Activated CD4-positive, alpha-beta T cell treated with anti-CD3 and anti-CD28 coated beads, Interleukin-2, amount 10 ng/mL, durations not matched to agents 24 days and 14 days (primary cell): Measurements from ENCODE around the gene DGKQ. TPM values are rescaled to one million over a fixed set of nuclear protein-coding genes. Genes with fewer than 3 reads are reported as not detected.
"Not testable (repeated sequence)": the region's sequence is repeated elsewhere in the genome, so short reads cannot be mapped to it uniquely, and the experiment has no call there.

Experiments
- DNase-seq: peaks from one replicate; pipeline ENCODE4 v3.0.0; 2022
- H3K27ac Mint-ChIP-seq: one replicate; pipeline ENCODE4 v1.8.0; 2022; ENCODE audit warnings: mild to moderate bottlenecking, mixed read lengths
- H3K27me3 Mint-ChIP-seq: one replicate; pipeline ENCODE4 v1.8.0; 2022; ENCODE audit warnings: mixed read lengths
- H3K36me3 Mint-ChIP-seq: one replicate; pipeline ENCODE4 v1.8.0; 2022; ENCODE audit warnings: low read depth, mild to moderate bottlenecking, mixed read lengths
- H3K4me1 Mint-ChIP-seq: one replicate; pipeline ENCODE4 v1.8.0; 2021; ENCODE audit warnings: mixed read lengths
- H3K4me3 Mint-ChIP-seq: one replicate; pipeline ENCODE4 v1.8.0; 2022; ENCODE audit warnings: mild to moderate bottlenecking, moderate library complexity, mixed read lengths
- H3K9me3 Mint-ChIP-seq: one replicate; pipeline ENCODE4 v1.8.0; 2021; ENCODE audit warnings: mixed read lengths
- intact Hi-C: fragments of 100-400 bp; cut with micrococcal nuclease; formaldehyde crosslinking; loops from one replicate; pipeline ENCODE4 v1.15.1; 2023
- total RNA-seq: library from RNA; stranded (reverse); gene quantifications from 2 replicates; pipeline ENCODE4 v1.2.3, GENCODE V29; 2022

DGKQ gene
- total RNA-seq, 1 donor from 2014 or later, result 15.2 TPM

DNA sequence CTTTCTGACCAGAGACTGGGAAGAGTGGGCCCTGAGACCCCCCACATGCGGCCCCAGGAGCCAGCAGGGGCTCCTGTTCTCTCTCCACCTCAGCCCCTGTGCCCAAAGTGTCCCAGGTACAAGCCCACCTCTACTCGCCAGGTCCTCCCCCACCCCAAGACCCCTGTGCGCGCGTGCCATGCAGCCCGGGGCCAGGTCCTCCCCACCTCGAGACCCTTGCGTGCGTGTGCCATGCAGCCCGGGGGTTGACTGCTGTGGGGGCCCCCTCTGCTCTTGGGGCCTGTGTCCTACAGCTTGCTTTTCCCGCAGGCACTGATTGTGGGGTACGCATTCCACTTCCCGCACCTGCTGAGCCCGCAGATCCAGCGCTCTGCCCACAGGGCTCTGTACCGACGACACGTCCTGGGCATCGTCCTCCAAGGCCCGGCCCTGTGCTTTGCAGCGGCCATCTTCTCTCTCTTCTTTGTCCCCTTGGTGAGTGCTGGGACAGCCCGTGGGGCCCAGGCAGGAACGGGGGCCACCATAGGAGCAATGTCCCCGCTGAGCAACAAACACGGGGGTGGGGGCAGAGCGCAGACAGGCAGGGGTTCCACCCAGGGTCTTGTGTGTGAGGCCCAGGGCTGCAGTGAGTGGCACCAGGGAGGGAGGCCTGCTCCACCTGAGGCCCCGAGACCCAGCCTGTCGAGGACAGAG is 20.3 kb downstream of the DGKQ start:
- H3K4me3 Mint-ChIP-seq, result no peak overlapping the region
- DNase-seq, result no peak
- no peaks in the 10 kb centered on the region for H3K27me3 Mint-ChIP-seq
- H3K36me3 Mint-ChIP-seq, result no peaks in the 10 kb centered on the region
- intact Hi-C loops, result no loop called here
- H3K9me3 Mint-ChIP-seq, result no peaks in the 10 kb centered on the region
- no peak overlapping the region for H3K27ac Mint-ChIP-seq
- H3K4me1 Mint-ChIP-seq, result no peaks in the 10 kb centered on the region

- Mint-ChIP-seq H3K27me3 (no peaks in the 10 kb centered on the region), H3K36me3 (no peaks in the 10 kb centered on the region), H3K4me3 (no peak overlapping the region), H3K4me1 (no peaks in the 10 kb centered on the region), H3K9me3 (no peaks in the 10 kb centered on the region), H3K27ac (no peak overlapping the region)
- no peak for DNase-seq
- intact Hi-C loops, result no loop called here
These were observed 21.5 kb downstream of the DGKQ start for GRCh38 chr4:951594-952468.

DNA sequence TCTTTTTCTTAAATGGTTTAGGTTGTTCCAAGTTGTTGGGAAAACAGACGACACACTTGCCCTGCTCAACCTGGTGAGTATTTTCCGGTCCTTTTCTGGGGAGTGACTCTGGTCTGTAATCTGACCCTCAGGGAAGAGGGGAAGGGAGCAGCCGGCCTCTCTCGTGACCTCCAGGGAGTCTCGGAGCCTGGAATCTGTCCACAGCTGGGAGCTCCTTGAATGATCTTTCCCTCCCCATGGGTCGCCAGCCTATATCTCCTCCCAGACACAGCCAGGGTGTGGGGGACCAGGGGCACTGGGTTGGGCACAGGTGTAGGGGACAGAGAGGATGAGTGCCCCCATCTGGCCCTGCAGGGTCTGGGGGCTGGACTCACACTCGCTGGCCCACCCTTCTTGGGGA is 22.2 kb downstream of the DGKQ start:
- Mint-ChIP-seq H3K9me3 (no peaks in the 10 kb centered on the region), H3K27me3 (no peaks in the 10 kb centered on the region), H3K4me1 (no peaks in the 10 kb centered on the region), H3K27ac (no peak overlapping the region), H3K36me3 (no peaks in the 10 kb centered on the region), H3K4me3 (no peak overlapping the region)
- DNase-seq, result no peak
- intact Hi-C loops, result no loop called here

GRCh38 chr4:950136-951020 is 23.0 kb downstream of the DGKQ start:
- H3K4me1 Mint-ChIP-seq, result no peaks in the 10 kb centered on the region
- no peaks in the 10 kb centered on the region for H3K27me3 Mint-ChIP-seq
- H3K9me3 Mint-ChIP-seq, result no peaks in the 10 kb centered on the region
- no peak overlapping the region for H3K27ac Mint-ChIP-seq
- H3K4me3 Mint-ChIP-seq, result no peak overlapping the region
- no peak for DNase-seq
- intact Hi-C loops, result no loop called here
- no peaks in the 10 kb centered on the region for H3K36me3 Mint-ChIP-seq

DNA sequence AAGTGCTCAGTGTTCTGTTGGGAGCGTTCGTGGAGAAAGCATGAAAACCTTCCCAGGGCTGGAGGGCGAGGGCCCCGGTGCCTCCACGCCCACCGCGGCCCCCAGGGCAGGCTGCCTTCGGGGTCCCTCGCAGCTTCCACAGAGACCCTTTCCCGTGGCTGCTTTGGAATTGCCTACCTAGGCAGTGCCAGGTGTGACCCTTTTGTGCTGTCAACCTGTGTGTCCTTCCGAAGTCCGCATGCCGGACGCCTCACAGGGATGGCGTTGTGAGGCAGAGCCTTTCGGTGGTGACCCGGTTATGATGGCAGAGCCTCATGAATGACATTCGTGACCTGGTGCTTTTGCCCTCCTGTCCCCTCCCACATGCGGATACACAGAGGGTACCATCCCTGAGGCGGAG is 23.7 kb downstream of the DGKQ start:
- H3K4me1 Mint-ChIP-seq, result no peaks in the 10 kb centered on the region
- no peaks in the 10 kb centered on the region for H3K36me3 Mint-ChIP-seq
- no peaks in the 10 kb centered on the region for H3K9me3 Mint-ChIP-seq
- H3K4me3 Mint-ChIP-seq, result no peak overlapping the region
- no peak for DNase-seq
- intact Hi-C loops, result no loop called here
- no peaks in the 10 kb centered on the region for H3K27me3 Mint-ChIP-seq
- no peak overlapping the region for H3K27ac Mint-ChIP-seq

- no peak overlapping the region for H3K4me3 Mint-ChIP-seq
These were observed 24.5 kb downstream of the DGKQ start for GRCh38 chr4:948936-949300.

DNA sequence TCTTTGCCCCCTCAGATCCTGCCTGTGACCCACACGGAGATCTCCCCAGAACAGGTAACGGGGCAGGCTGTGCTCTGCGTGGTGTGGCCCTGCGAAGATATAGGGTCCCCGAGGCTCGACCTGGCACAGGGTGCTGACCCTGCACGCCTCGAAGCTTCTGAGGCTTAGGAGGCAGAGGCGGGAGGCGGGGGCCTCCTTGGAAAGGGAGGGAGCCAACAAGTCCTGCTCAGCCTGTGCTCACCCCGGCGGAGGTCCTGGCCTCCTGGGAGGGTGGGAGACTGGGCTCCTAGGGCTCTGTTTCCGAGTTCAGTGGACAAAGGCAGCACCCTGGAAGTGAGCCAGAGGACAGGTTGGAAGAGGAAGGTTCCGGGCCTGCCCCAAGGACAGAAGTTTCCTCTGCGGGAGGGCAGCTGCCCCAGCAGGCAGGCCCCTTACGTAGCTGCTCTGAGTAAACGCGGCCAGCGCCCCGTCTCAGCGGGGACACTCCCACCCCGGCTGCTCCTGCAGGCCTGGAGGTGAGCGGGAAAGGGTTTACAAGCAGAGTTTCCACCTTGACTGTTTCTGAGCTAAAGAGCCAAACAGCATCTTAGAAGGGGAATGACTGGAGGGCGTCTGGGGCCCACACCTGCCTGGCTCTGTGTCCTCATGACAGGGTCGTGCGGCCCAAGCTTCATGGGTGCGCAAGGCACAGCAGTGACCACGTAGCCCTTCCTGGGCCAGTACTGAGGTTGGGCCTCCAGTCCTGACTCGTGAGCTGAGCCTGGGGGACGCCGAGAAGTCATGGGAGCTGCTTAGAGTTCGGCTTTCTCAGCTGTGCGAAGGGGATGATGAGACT is 25.1 kb downstream of the DGKQ start:
- H3K36me3 Mint-ChIP-seq, result no peaks in the 10 kb centered on the region
- H3K27ac Mint-ChIP-seq, result no peak overlapping the region
- H3K4me1 Mint-ChIP-seq, result no peaks in the 10 kb centered on the region
- H3K9me3 Mint-ChIP-seq, result no peaks in the 10 kb centered on the region
- no peak overlapping the region for H3K4me3 Mint-ChIP-seq
- H3K27me3 Mint-ChIP-seq, result no peaks in the 10 kb centered on the region
- no peak for DNase-seq
- intact Hi-C loops, result no loop called here

More at GRCh38 chr4:948936-949300, 24.5 kb downstream of the DGKQ start:
- H3K9me3 Mint-ChIP-seq, result no peaks in the 10 kb centered on the region
- no peak for DNase-seq
- intact Hi-C loops, result no loop called here
- no peaks in the 10 kb centered on the region for H3K4me1 Mint-ChIP-seq
- no peak overlapping the region for H3K27ac Mint-ChIP-seq
- H3K36me3 Mint-ChIP-seq, result no peaks in the 10 kb centered on the region
- no peaks in the 10 kb centered on the region for H3K27me3 Mint-ChIP-seq

DNA sequence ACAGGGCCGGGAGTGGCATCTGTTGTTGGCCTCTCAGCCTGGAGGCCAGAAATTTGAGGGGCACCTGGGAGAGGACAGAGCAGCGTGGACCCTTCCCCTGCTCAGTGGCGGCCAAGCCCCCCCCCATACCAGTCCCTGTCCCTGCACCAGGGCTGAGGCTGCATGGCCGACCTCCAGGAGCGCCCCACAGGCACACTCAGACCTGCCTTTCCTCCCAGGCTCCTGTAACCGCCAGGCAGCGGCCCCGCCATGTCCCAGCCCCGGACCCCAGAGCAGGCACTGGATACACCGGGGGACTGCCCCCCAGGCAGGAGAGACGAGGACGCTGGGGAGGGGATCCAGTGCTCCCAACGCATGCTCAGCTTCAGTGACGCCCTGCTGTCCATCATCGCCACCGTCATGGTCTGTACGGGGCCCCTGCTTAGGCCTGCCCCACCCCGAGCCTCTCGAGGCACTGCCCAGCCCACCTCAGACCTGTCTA is 25.8 kb downstream of the DGKQ start:
- intact Hi-C loops, result no loop called here
- no peak overlapping the region for H3K4me3 Mint-ChIP-seq
- H3K27me3 Mint-ChIP-seq, result no peaks in the 10 kb centered on the region
- DNase-seq, result no peak
- no peak overlapping the region for H3K27ac Mint-ChIP-seq
- H3K36me3 Mint-ChIP-seq, result no peaks in the 10 kb centered on the region
- H3K4me1 Mint-ChIP-seq, result no peaks in the 10 kb centered on the region
- H3K9me3 Mint-ChIP-seq, result no peaks in the 10 kb centered on the region

- Mint-ChIP-seq H3K4me3 (no peak overlapping the region), H3K36me3 (no peaks in the 10 kb centered on the region), H3K4me1 (no peaks in the 10 kb centered on the region), H3K27me3 (no peaks in the 10 kb centered on the region), H3K27ac (no peak overlapping the region), H3K9me3 (no peaks in the 10 kb centered on the region)
- intact Hi-C loops, result no loop called here
- DNase-seq, result no peak
These were observed 26.6 kb downstream of the DGKQ start for GRCh38 chr4:946517-947471.

DNA sequence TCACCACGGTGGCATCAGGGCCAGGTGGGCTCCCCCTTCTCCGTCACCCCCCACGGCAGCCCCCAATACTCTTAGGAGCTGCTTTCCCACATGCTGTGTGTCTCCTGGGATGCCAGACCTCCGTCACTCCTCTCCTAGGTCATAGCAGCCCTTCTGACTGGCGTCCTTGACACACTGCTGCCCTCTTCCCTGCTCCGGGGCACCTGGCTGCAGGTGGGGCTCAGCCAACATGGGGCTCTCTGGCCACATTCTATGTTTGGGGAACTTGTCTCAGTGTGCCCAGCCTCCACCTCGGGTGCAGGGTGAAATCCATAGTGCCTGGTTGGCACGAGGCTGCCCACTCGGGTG is 27.3 kb downstream of the DGKQ start:
- no peaks in the 10 kb centered on the region for H3K27me3 Mint-ChIP-seq
- H3K9me3 Mint-ChIP-seq, result no peaks in the 10 kb centered on the region
- DNase-seq, result no peak
- H3K4me1 Mint-ChIP-seq, result no peaks in the 10 kb centered on the region
- H3K27ac Mint-ChIP-seq, result no peak overlapping the region
- H3K36me3 Mint-ChIP-seq, result no peaks in the 10 kb centered on the region
- intact Hi-C loops, result no loop called here
- H3K4me3 Mint-ChIP-seq, result no peak overlapping the region

GRCh38 chr4:945274-946102 is 27.9 kb downstream of the DGKQ start:
- H3K9me3 Mint-ChIP-seq, result no peaks in the 10 kb centered on the region
- no peaks in the 10 kb centered on the region for H3K36me3 Mint-ChIP-seq
- no peak for DNase-seq
- H3K27me3 Mint-ChIP-seq, result no peaks in the 10 kb centered on the region
- intact Hi-C loops, result no loop called here
- no peak overlapping the region for H3K27ac Mint-ChIP-seq
- no peak overlapping the region for H3K4me3 Mint-ChIP-seq
- H3K4me1 Mint-ChIP-seq, result no peaks in the 10 kb centered on the region

GRCh38 chr4:939508-939907 is 33.9 kb downstream of the DGKQ start:
- H3K36me3 Mint-ChIP-seq, H3K9me3 Mint-ChIP-seq, H3K27me3 Mint-ChIP-seq, H3K27ac Mint-ChIP-seq, H3K4me1 Mint-ChIP-seq, DNase-seq, H3K4me3 Mint-ChIP-seq, intact Hi-C loops: not testable (repeated sequence)
